Mesodermal cell (in vitro differentiated cells): ENCODE results near the gene GPRIN2.
A peak's percentile ranks its signal among the peaks of the same experiment; 100 is the strongest.

Experiments used
- H3K27ac ChIP-seq: 2 replicates; pipeline ENCODE4 v1.7.0; 2013; ENCODE audit warnings: mild to moderate bottlenecking, low read depth, low read length, moderate library complexity; ENCODE audit not compliant: severe bottlenecking
- H3K36me3 ChIP-seq: 2 replicates; pipeline ENCODE4 v1.7.1; 2013; ENCODE audit warnings: mild to moderate bottlenecking, low read length, moderate library complexity; ENCODE audit not compliant: control insufficient read depth, insufficient read depth
- H3K4me1 ChIP-seq: one replicate; pipeline ENCODE4 v1.7.1; 2013; ENCODE audit warnings: mild to moderate bottlenecking, low read length; ENCODE audit not compliant: insufficient read depth, control insufficient read depth, poor library complexity, severe bottlenecking
- H3K4me3 ChIP-seq: 2 replicates; pipeline ENCODE4 v1.7.0; 2013; ENCODE audit warnings: low read length, control low read depth, mild to moderate bottlenecking; ENCODE audit not compliant: insufficient read depth, poor library complexity, severe bottlenecking; ENCODE audit errors: extremely low read depth
- H3K9me3 ChIP-seq: 2 replicates; pipeline ENCODE4 v1.7.1; 2013; ENCODE audit warnings: mild to moderate bottlenecking, low read length, moderate library complexity; ENCODE audit not compliant: control insufficient read depth
- WGBS, 2 experiments: methylation state at CpG; one replicate each; pipeline ENCODE4 v1.1.5; 2013; ENCODE audit warnings: missing lambda C conversion rate in 2 of 2; ENCODE audit not compliant: insufficient coverage in 2 of 2; 5-methylcytosine and 5-hydroxymethylcytosine counted together

The GPRIN2 gene

DNA sequence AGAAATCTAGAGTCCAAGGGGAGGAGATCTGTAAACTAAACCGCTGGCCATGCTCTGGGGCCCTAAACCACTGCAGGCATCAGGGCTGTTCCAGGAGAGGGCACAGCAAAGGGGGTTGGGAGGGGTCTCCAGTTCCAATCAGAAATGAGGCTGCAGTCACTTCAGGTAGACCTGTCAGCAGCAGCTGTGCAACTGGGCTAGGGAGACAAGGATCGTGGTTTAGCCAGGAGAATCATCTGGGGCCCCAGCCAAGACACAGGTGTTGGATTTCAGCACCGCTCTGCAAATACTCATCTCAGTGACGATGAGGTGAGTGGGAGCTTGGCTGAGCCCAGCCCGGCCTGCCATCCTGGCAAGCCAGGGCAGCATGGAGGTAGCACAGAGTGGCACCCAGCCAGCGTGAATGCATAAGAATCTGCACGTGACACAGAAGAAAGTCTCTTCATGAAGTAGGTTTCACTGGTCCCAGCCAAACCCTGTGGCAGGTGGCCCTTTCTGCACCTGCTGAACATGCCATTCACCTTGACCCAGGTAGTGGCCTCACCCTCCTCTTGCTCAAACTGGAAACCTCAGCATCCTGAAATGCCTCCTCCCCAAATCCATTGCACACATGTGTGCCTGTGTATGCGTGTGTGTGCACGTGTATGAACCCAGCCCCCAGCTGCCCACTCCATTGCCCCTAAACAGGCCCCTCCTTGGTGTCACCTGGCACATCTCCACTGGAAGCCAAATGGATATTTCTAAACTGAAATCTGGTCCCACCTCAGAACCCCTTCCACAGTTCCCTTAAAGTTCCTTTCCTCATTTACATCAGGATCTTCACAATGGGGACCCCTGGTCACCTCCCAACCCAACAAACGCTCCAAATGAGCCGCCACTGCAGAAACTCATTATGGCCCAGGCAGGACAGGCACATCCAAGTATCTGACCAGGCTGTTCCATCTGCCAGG lies 9.6 kb downstream of the GPRIN2 start:
- H3K36me3 ChIP-seq, result no peaks in the 10 kb centered on the region
- no peak overlapping the region for H3K27ac ChIP-seq
- H3K4me1 ChIP-seq, result no peaks in the 10 kb centered on the region
- 83 to 89% methylated on average over 11 of the region's 11 CpGs for WGBS, 2 experiments
- H3K9me3 ChIP-seq, result no peaks in the 10 kb centered on the region
- no peak overlapping the region for H3K4me3 ChIP-seq

DNA sequence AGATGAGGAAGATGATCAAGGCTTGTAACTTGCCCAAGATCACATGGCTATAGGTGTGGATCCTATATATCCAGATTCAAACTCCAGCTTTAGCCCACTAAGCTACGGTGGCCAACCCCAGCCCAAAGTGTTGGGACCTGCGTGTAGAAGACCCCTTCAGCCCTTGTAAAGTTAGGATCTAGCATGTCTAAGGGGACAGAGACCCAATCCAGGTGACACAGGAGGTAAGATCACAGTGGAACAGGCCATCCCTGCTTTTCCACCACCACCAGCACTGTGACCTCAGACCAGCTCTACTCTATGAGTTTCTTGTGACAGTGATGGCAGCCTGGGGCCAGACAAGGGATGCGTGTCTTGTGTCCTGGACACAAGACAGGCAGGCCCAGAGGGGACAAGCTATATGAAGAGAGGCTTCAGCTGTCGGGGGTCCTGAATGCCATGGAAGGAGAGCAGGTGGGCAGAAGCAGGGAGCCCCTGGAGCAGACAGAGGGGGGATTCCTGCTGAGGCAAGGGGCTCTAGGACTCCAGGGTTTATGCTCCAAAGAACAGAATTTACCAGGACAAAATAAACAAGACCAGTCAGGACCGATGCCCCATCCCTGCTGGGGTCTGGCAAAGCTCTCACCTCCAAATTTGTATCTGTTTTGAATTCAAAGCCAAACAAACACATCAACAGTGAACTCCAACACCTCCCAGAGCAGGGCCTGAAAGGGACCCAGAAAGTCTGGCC lies 10.4 kb downstream of the GPRIN2 start:
- Histone ChIP-seq H3K4me3 (no peak overlapping the region), H3K36me3 (no peaks in the 10 kb centered on the region), H3K9me3 (no peaks in the 10 kb centered on the region), H3K27ac (no peak overlapping the region), H3K4me1 (peaks cover 3% of the 10 kb centered on the region)
- 79 to 82% methylated on average over 5 of the region's 5 CpGs for WGBS, 2 experiments

DNA sequence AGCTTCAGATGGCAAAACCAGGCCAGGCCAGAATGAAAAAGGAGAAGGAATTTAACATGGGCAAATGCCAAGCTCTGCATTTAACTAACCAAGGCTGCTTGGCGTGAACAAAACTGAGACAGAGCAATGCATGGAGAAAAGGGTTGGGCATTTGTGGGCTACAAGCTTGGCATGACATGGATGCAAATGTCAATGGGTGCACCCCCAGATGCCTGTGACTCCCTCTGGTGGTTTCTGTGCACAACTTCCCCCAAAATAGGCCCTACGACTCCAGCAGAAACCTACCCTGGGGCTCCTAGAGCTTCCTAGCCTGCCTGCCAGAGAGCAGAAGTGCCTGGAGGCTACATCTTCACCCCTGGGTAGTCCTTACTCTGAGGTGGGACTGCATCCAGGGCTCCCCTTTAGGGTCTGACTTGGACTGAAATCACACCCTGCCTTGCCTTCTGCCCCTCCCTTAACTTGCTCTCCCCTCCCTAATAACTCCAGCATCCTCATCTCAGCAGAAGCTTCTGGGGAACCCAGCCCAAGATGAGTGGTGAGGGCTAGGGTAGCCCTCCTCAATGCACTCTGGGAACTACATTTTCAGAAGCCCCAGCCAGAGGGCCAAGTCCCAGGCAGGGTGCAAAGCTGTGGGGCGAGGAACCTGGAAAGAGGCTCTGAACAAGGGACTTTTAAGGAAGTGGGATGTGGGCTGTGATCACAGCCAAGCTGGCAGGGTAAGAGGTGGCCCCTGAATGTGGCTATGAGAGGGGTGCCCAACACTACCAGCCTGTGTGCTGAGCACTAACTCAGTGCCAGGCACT lies 11.3 kb downstream of the GPRIN2 start:
- H3K27ac ChIP-seq, result no peak overlapping the region
- WGBS, 2 experiments, result 70 to 83% methylated on average over 3 of the region's 3 CpGs
- no peak overlapping the region for H3K4me3 ChIP-seq

DNA sequence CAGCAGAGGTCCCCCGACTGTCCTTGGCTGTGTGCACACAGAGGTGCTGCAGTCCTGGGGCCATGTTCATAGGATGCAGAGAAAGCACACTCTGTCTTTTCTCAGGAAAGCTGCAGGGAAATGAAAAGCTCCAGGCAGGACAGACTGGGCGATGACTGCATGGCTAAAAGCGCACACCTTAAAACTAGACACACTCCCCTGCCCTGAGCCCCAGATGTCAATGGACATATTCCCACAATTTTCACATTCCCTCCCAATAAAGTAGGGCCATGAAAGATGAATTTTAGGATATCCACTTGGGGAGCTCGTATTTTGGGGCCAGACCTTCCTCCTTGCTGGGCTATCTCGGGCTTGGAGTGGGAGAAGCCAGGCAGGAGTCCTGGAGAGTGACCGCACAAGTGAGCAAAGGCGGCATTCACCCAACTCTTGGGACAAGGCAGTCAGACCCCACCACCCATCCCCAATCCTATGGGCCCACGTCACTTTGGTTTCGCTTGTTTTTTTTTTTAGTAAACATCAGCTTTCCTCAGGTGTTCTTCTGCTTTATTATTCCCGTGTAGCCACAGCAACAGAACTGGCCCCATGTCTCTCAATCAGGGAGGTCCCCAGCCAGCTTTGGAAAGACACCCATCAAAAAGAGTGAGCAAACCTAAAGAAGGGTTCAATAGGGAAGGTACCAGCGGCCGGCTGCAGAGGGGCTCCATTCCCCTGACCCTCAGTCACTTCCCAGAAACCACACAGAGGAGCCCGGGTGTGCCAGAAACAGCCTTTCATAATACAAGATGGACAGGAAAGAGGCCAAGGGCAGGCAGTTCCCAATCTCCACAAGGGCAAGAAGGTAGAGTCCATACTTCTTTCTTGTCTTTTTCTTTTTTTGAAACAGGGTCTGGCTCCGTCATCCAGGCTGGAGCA lies 12.7 kb downstream of the GPRIN2 start:
- 91 to 93% methylated on average over 13 to 14 of the region's 14 CpGs for whole genome bisulfite sequencing, 2 experiments

More for the DNA sequence above, 11.3 kb downstream of the GPRIN2 start:
- Histone ChIP-seq H3K9me3 (no peaks in the 10 kb centered on the region), H3K4me1 (peaks cover 4% of the 10 kb centered on the region), H3K36me3 (no peaks in the 10 kb centered on the region)

DNA sequence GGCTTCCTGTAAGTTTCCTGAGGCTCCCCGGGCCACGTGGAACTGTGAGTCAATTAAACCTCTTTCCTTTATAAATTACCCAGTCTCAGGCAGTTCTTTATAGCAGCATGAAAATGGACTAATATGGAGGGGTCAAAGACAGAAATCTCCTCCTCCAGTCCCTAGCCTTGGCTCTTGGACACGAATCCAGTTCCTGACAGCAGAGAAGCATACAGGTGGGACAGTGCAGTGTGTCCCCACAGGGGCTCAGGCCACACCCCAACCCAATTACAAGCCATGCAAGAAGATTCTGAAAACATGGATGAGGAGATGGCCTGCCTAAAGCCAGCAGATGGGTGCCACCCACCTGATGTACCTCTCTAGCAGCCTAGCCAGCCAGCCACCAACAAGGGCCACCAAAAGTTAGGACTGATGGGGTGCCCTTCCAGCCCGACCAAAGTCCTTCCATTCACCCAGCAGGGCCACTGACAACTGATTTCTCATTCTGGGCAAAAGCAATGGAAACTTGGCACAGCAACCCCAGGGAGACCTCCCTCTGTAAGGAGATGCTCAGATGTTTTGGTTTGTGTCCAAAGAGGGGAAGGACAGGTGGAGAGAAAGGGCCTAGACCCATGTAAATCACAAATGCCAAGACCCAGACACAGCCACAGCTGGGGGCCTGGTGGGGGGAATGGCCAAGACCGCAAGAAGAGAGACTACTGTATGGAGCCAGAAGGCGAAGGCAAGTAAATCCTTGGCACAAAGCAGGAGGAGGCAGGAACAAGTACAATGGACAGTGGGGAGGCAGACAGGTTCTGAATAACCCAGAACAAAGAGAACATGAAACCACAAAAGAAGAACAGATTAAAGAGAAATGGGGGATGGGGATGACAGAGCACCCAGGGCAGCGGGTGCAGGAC lies 13.6 kb downstream of the GPRIN2 start:
- WGBS, 2 experiments, result 76 to 87% methylated on average over 7 of the region's 7 CpGs
- H3K4me1 ChIP-seq, result peaks cover 8% of the 10 kb centered on the region
- H3K27ac ChIP-seq, result no peak overlapping the region

More for the DNA sequence above, 12.7 kb downstream of the GPRIN2 start:
- Histone ChIP-seq H3K36me3 (no peaks in the 10 kb centered on the region), H3K4me1 (peaks cover 8% of the 10 kb centered on the region), H3K27ac (no peak overlapping the region), H3K4me3 (no peak overlapping the region), H3K9me3 (no peaks in the 10 kb centered on the region)

DNA sequence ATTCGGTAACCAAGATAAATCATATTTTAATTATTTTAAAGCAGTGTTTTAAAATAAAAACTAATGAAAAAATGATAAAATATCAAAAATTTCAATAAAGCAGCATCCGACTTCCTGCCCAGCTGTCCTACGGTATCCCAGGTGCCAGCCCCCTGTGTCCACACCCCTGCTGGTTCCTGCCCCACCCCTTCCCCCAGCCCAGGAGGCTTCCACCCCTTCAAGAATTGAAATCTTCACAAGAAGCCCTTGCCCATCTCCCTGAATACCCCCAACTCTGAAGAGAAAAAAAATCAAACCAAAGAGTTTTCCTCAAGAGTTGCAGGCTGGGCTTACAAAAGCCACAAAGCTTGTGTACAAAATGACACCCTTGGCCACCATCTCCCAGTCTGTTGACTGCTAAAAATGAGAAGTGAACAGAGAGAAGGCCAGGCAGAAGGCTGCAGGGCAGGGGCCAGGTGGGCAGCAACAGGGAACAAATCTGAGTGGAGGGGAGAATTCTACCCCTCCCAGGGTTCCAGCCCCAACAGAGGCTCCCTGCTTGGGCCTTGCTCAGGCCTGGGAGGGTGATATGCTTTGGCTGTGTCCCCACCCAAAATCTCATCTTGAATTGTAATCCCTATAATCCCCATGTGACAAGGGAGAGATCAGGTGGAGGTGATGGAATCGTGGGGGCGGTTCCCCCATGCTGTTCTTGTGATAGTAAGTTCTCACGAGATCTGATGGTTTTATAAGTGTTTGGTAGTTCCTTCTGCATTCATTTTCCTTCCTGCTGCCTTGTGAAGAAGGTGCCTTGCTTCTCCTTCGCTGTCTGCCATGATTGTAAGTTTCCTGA lies 14.5 kb downstream of the GPRIN2 start:
- H3K9me3 ChIP-seq, result no peaks in the 10 kb centered on the region
- peak overlapping the region; percentile 24 for H3K4me3 ChIP-seq
- no peaks in the 10 kb centered on the region for H3K36me3 ChIP-seq
- H3K4me1 ChIP-seq, result peaks cover 8% of the 10 kb centered on the region
- no peak overlapping the region for H3K27ac ChIP-seq
- WGBS, 2 experiments, result 75 to 78% methylated on average over 6 of the region's 7 CpGs

More for the DNA sequence above, 13.6 kb downstream of the GPRIN2 start:
- H3K4me3 ChIP-seq, result no peak overlapping the region
- no peaks in the 10 kb centered on the region for H3K36me3 ChIP-seq
- H3K9me3 ChIP-seq, result no peaks in the 10 kb centered on the region

DNA sequence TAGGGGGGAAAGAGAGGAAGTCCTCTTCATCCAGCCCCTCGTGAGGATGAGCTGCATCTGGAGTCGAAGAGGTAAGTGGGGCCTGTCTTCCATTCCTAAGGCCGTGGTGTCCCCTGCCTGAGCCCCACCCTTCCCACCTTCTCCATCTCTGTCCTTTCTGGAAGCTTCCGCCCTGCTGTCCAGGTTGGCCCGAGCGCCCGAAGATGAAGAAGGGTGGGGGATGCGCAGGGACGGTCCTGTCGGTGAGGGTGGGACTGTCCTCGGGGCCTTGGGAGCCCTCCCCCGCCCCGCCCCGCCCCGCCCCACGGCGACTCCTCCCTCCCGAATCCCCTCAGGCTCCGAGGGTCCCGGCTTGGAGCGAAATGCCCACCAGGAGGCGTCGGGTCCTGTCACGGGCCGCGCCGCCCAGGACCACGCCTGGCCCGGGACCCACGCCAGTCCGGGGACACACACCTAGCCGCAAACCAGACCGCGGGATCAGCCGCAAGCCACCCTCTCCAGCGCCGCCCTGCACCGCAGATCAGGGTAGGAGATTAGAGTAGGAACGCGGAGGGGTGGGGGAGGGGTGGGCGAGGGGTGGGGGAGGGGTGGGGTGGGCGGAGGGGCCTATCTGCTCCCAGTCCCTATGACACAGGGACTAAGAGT lies 15.3 kb downstream of the GPRIN2 start:
- H3K27ac ChIP-seq, result no peak overlapping the region
- H3K36me3 ChIP-seq, result no peaks in the 10 kb centered on the region
- H3K9me3 ChIP-seq, result no peaks in the 10 kb centered on the region
- peak overlapping the region; percentile 24 for H3K4me3 ChIP-seq
- peaks cover 8% of the 10 kb centered on the region for H3K4me1 ChIP-seq
- WGBS, 2 experiments, result 12 to 19% methylated on average over 20 to 24 of the region's 42 CpGs

DNA sequence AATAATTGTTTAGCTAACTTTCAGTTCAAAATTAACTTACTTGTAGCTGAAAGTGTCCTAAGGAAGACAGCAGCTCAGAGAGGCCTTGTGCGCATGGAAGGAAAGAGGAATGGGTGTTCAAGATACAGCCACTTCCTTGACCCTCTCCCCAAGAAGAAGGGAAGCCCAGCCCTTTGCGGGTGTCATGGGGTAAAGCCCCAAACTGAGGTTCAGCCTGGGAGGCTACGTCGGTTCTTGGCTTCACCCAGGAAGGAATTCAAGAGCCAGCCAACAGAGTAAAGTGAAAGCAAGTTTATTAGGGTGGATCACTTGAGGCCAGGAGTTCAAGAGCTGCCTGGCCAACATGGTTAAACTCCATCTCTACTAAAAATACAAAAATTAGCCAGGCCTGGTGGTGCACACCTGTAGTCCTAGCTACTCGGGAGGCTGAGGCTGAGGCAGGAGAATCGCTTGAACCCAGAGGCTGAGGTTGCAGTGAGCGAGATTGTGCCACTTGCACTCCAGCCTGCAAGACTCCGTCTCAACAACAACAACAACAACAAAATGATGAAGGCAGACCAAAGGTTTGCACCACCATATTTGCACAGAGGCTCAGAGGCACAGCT lies 15.9 kb downstream of the GPRIN2 start:
- H3K27ac ChIP-seq, result no peak overlapping the region
- WGBS, 2 experiments, result 91% methylated on average over 8 of the region's 8 CpGs
- H3K4me1 ChIP-seq, result peaks cover 8% of the 10 kb centered on the region
- H3K36me3 ChIP-seq, result no peaks in the 10 kb centered on the region
- H3K9me3 ChIP-seq, result no peaks in the 10 kb centered on the region
- H3K4me3 ChIP-seq, result no peak overlapping the region
